ENCODE measurements around the gene SYNJ2.
A peak's percentile ranks its signal among the peaks of the same experiment; 100 is the strongest.
"Not testable (repeated sequence)": the region's sequence is repeated elsewhere in the genome, so short reads cannot be mapped to it uniquely, and the experiment has no call there.

SYNJ2 gene, protein sequence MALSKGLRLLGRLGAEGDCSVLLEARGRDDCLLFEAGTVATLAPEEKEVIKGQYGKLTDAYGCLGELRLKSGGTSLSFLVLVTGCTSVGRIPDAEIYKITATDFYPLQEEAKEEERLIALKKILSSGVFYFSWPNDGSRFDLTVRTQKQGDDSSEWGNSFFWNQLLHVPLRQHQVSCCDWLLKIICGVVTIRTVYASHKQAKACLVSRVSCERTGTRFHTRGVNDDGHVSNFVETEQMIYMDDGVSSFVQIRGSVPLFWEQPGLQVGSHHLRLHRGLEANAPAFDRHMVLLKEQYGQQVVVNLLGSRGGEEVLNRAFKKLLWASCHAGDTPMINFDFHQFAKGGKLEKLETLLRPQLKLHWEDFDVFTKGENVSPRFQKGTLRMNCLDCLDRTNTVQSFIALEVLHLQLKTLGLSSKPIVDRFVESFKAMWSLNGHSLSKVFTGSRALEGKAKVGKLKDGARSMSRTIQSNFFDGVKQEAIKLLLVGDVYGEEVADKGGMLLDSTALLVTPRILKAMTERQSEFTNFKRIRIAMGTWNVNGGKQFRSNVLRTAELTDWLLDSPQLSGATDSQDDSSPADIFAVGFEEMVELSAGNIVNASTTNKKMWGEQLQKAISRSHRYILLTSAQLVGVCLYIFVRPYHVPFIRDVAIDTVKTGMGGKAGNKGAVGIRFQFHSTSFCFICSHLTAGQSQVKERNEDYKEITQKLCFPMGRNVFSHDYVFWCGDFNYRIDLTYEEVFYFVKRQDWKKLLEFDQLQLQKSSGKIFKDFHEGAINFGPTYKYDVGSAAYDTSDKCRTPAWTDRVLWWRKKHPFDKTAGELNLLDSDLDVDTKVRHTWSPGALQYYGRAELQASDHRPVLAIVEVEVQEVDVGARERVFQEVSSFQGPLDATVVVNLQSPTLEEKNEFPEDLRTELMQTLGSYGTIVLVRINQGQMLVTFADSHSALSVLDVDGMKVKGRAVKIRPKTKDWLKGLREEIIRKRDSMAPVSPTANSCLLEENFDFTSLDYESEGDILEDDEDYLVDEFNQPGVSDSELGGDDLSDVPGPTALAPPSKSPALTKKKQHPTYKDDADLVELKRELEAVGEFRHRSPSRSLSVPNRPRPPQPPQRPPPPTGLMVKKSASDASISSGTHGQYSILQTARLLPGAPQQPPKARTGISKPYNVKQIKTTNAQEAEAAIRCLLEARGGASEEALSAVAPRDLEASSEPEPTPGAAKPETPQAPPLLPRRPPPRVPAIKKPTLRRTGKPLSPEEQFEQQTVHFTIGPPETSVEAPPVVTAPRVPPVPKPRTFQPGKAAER (N-terminal part only)
- total RNA-seq, result 57.4 to 64.0 reads per million in 2 donors

GRCh38 chr6:157981395-157982101 is at the start of gene SYNJ2:
SYNJ2 (plus strand) TSS chr6:157981863; CDS start chr6:157981962, 99 bp downstream.
- peak; percentile 70 for DNase-seq

DNA sequence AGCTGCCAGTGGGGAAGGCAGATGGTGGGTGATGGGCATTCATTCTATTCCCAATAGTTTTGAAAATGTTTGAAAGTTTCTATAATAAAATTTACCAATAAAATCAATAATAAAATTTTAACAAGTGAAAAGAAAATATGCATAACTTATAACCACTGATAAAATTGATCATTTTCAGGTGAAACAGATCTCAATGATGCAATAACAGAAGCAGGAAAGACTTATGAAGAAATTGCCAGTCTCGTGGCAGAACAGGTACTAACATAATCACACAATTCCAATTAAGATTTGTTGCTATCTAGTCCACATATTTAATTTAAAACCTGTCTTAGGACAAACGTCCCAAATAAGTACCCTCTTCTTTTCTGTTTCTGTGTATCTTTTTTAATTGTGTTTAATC is 45.9 kb upstream of the SYNJ2 start:
- DNase-seq, result no peak

GRCh38 chr6:157937318-157937717 is 44.3 kb upstream of the SYNJ2 start:
- DNase-seq, result no peak

- DNase-seq, result no peak
Observed at GRCh38 chr6:157937916-157938315, 43.7 kb upstream of the SYNJ2 start.

- not testable (repeated sequence) for DNase-seq
Observed at GRCh38 chr6:157940375-157941036, 41.2 kb upstream of the SYNJ2 start.

DNA sequence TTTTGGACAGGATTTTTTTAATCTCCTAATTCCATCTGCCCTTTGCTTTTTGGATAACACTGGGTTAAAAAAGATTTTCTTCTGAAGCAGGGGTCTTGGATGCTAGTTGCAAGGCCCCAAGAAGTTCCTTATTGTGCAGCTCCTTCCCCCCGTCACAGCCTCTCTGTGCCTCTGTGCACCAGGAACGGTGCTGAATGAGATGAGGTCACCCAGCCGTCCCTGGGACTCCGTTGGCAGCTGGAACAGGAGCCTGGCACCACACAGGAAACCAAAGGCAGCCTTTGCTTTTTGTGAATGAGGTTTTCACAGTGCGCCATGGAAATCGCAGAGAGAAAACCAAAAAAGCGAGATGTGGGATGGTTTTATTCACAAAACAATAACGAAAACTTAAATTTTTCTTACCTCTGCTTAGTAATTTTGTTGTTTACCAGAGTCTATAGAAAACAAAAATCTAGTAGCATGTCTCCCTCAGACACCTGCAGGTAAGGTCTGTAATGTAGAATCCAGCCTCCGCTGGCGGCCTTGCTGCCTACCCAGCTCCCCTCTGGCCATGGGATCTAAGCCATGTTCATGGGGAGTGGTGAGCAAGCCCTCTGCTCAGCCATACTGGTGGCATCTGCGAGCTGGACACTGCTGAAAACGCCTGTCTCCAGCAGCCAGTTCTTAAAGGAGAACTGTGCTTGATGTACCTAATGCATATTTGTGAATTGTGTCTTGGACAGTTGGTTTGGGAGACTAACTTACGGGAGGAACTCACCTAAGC is 40.4 kb upstream of the SYNJ2 start:
- DNase-seq, result no peak

- DNase-seq, result no peak
Observed at GRCh38 chr6:157942351-157942750, 39.3 kb upstream of the SYNJ2 start.

DNA sequence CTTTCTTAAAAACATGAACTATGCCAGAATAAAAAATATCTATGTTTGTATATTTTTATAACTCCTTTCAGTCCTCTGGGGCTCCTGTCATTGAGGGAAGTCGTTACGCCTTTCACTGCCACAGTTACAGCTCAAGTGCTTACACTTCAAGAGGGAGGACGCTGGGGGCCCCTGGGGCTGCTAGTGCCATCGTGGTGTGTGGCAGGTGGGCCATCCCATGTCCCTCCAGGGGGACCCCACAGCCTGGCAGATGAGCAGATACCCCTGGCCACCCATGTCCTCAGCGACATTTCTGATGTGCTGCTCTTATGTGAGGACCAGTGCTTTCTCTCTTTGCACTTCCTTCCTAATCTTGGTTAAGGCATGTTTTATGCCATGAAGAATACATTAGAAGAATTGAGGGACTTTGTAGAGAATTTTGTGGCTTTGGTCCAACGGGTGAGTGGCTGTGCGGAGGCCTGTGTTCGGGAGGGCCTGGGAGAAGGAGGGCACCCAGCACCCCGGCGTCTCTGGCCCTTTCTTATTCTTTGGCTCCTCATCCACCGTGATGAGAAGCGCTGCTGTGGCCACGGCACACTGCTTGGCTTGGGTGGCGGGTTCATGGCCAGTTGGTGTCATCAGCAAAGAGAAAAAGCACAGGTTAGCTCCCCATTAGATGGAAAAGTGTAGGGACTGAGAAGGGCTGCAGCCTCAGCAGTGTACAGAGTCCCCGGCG is 38.3 kb upstream of the SYNJ2 start:
- DNase-seq, result no peak

DNA sequence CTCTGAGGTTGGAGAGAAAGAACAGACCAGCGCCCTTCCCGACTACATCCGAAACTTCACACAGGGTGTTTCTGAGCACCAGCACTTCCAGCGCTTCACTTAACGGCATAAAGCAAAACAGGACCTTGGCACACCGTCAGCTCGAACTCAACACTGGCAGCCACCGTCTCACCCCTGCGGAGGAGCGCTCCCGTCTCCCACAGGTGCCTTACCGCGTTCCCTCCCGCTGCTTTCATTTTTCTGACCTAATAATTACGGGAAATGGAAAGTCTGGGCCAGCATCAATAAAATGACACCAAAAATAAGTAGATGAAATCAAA is 37.7 kb upstream of the SYNJ2 start:
- DNase-seq, result no peak

GRCh38 chr6:157944983-157945931 is 36.4 kb upstream of the SYNJ2 start:
- no peak for DNase-seq

GRCh38 chr6:157946053-157946617 is 35.5 kb upstream of the SYNJ2 start:
- no peak for DNase-seq

- no peak for DNase-seq
Observed at GRCh38 chr6:157946865-157947532, 34.7 kb upstream of the SYNJ2 start.

GRCh38 chr6:157950899-157951298 is 30.8 kb upstream of the SYNJ2 start:
- DNase-seq, result not testable (repeated sequence)

DNA sequence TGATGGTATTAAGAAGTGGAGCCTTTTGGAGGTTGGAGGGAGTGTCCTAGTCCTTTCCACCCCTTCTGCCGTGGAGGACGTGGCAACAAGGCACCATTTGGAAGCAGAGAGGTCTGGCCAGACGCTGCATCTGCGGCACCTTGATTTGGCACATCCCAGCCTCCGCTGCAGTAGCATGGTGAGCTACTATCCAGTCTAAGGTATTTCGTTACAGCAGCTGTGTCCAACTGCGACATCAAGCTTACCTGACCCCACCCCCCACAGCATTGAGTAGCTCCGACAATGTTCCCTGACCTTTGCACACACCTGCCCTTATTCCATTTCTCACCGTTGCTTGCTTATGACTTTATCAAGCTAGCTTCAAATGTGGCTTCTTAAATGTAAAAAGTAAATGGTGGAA is 29.8 kb upstream of the SYNJ2 start:
- no peak for DNase-seq

GRCh38 chr6:157952861-157953351 is 28.8 kb upstream of the SYNJ2 start:
- no peak for DNase-seq

- no peak for DNase-seq
Observed at GRCh38 chr6:157953580-157954091, 28.0 kb upstream of the SYNJ2 start.

All from activated gamma-delta T cell (primary cell).